ENCODE measurements around the gene TRIP11.

TRIP11 gene

DNA sequence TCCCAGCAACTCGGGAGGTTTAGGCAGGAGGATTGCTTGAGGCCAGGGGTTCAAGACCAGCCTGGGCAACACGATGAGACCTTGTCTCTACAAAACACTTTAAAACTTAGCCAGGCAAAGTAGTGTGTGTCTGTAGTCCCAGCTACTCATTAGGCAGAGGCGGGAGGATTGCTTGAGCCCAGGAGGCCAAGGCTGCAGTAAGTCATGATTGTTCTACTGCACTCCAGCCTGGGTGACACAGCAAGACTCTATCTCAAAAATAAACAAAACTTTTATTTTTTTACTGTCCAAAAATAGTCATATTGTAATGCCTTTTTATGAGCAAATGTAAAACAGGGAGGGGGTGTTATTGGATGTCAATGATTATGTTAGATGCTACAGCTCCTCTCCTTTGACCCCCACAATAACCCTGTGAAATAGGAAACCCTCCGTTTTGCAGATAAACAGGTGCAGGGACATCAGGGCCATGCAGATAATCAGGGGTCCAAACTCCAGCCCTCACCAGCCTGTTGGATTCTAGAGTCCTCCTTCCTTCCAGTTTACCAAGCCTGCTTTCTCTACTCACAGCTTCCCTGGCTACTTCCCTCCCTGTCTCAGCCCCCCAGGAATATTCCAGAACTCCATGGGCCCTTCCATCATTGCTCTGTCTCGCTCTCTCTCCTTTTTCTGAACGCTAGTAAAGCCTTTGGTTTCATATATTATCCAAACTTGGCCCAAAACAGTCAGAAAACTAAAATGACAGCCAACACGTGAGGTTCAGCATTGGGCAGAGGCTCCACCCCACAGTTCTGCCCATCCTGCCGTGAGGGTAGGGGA lies 86.5 kb downstream of the TRIP11 start:
- no peak for DNase-seq

- DNase-seq: peak; percentile 49
Measured at GRCh38 chr14:91947475-91948184, 92.2 kb downstream of the TRIP11 start, which contains the start of gene FBLN5. FBLN5 (minus strand) TSS chr14:91947694; CDS start chr14:91947229, 465 bp downstream.

DNA sequence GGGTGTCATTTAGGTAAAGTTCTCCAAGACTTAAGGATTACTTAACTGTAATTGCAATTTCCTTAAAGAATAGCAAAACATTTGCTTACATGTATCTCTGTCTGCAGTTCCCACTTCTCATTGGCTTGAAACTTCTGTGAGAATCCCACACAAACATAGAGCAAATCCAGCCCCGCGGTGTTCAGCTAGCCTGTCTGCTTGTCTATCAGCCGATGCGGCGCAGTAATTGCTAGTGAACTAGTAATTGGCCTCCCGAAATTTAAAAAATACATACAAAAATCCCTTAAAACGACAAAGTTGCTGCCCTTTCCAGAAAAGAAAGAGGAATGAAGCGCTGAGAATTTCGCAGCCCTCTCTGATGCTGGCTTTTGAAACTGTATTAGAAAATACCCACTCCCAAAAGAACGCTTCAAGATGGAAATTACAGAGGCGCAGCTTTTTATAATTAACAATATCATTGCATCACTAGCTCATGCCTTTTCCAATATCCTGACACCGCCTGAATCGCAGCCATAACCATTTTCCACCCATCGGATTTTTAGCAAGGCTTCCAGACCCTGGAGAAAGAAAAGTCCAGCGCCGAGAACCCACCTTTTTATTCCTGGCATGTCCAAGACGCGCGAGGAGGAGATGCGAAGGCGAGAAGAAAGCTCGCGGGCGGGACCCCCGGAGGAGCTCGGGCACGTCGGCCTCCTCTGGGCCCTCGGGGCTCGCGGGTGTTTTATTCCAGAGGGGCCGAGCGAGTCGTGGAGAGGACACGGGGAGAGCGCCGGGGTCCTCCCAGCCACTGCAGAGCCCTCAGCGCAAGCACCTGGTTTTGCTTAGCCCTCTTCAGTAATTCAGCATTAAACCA lies 93.0 kb downstream of the TRIP11 start:
- no peak for DNase-seq

DNA sequence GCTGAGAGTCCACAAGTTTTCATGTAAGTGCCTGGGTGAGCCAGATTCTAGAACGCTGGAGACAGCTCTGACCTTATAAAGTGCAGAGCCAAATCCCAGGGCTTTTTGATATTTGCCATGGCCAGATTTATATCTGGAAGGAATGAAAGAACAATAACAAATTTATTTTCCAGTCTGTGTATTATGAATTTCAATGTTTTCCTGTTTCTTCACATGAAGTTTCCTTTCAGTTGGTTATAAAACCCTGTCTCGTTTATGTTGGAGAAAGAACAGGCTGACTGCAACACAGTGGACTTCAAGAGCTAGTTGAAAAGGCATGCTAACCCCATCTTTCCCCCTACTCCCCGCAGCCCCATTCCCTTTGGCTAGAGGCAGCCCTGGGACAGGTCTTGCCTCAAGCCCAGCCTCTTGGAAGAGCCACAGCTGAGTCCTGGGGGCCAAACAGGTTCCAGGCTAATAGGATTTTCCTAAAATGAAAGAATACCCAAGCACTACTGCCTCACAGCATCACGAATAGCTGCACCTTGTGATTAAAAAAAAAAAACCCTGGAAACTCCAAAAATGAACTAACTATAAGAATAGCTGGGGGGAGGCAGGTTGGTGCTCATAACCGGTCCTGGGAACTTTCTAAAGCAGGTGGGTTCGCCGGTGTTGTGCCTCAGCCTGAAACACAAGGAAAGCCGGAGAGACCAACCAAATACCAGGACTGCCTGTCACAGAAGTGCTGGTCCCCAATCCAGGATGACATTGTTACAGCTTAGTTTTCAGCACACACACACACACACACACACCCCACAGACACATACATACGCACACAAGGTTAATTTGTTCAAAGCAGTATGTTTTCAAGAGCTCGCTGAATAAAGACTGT lies 93.9 kb downstream of the TRIP11 start:
- DNase-seq: no peak

- no peak for DNase-seq
Measured at GRCh38 chr14:91942946-91943345, 96.9 kb downstream of the TRIP11 start.

GRCh38 chr14:91942128-91942527 lies 97.7 kb downstream of the TRIP11 start:
- DNase-seq: no peak

- DNase-seq: no peak
Measured at GRCh38 chr14:91940209-91940608, 99.7 kb downstream of the TRIP11 start.

GRCh38 chr14:91935586-91935985 lies 104.3 kb downstream of the TRIP11 start:
- no peak for DNase-seq

- DNase-seq: no peak
Measured at GRCh38 chr14:91934554-91935285, 105.1 kb downstream of the TRIP11 start.

DNA sequence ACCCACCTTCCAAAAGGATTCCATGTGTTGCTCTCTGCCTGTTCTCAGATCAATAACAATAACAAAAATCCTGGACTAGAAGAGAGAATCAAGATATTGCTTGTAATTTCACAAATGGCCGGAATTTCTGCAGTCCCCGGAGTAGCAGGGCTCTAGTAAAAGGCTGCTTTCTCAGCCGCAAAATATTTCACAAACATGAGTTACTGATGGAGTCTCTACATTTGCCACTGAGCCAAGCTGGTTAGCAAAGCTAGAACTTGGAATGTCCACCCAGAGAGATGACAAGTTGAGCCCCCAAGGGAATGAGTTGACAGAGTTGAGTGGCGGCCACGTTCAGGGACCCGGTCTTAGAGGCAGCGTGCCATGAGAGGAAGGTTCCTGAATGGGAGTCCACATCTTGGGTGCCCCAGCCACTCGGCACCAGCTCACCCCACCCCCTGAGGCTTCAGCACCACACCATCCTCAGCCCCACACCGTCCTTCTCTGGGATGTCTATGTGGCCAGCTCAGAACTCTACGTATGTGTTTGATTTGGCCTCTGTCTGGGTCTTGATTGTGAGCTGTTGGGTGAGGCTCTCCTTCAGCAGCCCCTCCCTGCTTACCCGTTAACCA lies 108.3 kb downstream of the TRIP11 start:
- no peak for DNase-seq

- no peak for DNase-seq
Measured at GRCh38 chr14:91929700-91930099, 110.2 kb downstream of the TRIP11 start.

GRCh38 chr14:91927800-91928199 lies 112.1 kb downstream of the TRIP11 start:
- no peak for DNase-seq

DNA sequence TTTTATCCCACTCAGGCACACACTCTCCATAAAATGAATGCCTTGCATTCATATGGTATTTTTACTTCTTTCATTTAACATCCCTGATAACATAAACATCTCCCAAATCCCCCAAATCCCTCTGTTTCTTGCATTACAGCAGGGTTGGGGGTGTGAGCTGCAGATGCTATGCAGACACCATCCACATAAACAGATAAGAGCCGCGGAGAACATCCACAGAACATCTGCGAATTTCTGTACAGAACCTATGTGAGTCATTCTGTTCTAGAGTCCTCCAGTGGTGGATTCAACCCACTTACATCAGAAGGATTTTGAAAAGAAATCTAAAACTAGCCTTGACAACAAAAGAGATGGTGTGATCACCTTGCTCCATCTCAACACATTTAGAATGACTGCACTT lies 112.7 kb downstream of the TRIP11 start:
- no peak for DNase-seq

DNA sequence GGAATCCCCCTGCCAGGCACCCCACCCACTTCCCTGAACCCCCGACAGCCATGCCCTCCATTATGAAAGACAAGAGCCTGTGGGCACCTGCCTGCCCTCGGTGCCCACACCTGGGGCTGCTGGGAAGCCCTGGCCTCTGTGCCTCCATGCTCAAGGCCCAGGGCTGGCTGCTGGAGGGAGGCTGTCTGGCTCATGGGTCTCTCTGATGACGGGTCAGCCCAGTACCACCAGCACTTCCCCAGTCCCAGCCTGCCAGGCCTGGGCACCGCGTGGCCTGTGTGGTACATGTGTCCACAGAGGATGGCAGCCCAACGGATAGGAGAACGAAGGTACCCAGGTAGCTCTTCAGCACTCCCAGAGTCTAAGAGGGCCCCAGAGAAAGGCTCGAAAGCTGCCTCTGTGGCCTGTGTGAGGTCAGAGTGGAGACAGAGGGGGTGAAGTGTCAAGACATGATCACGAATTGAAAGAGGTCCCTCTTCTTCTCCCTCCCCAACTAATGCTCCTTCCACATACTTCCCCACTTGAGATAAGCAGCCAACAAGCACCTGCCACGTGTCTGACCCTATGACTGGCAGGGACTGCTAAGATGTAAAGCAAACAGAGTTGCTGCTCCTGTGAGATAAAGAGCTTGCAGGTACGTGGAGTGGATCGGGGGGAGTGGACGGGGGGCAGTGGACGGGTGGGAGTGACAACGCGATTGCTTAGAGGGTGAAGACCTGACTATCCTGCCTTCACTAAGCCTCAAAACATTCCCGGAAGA lies 113.5 kb downstream of the TRIP11 start:
- no peak for DNase-seq

DNA sequence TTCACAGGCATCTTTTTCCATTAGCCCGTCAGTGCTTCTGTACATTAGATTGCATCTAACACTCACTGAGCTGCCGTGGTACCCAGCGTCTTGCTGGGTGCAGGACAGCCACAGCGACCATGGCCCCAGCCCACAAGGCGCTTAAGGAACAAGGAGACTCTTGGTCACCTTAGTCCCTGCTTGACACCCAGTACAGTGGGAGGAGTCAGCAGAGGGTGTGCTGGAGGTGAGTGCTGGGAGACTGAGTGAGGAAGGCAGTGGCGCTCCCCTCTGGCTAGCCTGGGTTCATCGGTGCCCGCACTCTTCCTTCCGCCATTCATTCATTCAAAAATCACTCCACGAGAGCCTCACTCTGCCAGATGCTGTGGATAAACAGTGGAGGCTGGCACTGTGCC lies 114.1 kb downstream of the TRIP11 start:
- no peak for DNase-seq

- DNase-seq: no peak
Measured at GRCh38 chr14:91925001-91925726, 114.7 kb downstream of the TRIP11 start.

DNA sequence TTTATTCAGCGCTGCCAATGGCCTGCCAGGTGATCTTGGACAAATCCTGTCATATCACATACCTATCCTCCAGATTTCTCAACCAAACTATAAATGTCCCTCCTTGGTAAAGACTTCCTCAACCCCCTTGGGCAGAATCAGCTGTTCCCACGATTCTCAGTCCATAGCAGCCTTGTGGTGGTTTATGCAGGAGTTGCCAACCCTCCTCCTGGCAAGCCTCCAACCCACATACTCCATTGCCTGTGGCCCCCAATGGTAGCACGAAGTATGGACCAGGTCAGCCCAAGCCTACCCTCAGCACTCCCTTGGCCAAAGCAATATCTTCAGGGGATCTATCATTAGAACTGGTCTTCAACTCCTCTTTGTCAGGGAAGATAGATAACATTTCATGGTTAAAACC lies 119.3 kb downstream of the TRIP11 start:
- DNase-seq: no peak

DNA sequence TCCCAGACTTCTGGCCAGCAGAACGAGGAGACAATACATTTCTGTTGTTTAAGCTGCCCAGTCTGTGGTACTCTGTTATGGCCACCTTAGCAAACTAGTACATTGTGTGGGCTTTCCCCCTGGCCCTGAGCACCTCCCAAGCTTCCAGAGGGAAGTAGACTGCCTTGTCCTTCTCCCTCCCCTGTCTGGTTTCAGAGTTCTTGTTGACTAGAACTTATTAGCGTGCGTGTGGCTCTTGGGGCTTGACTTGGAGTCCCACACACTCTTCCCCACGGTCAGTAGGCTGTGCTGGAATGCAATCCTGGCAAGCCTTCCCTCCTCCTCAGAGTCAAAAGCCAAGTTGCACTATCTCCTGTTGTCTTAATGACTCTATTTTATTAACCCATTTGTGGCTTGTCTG lies 120.0 kb downstream of the TRIP11 start:
- DNase-seq: no peak

DNA sequence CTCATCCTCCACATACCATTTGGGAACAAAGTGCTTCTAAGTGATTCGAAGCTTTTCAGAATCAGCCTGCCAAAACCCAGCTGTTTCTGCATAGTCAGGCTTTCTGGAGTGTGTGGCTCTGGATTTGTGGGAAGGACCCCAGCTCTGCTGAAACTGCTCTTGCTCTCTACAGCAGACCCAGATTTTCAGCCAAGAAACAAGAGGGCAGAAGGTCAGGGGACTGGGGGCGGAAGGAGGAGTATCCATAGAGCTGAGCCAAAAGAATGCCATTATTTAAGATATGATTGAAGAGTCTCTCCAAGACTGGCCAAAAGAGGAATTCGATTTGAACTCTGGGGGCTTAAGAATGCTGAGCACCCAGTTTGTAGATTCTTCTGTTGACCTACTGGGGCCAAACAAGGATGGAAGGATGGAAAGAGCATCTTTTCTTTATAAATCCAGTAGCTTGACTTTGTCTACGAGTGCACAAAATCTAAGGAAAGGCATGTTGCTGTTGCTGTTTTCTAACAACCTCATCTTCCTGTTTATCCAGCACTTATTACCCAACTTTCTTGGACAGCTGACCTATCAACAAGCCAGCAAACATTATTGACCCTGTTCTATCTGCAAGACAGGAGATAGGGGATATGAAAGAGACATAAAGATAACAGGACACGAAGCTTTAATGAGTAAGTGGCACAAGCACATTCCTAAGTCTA lies 121.5 kb downstream of the TRIP11 start:
- DNase-seq: no peak

All from stimulated activated CD4-positive, alpha-beta T cell treated with anti-CD3 and anti-CD28 coated beads, Interleukin-12 subunit alpha, Interleukin-12 subunit beta, amount 100 ng/mL, for 4 hours (primary cell).